ENCODE measurements around the gene MAB21L1.

The MAB21L1 gene

DNA sequence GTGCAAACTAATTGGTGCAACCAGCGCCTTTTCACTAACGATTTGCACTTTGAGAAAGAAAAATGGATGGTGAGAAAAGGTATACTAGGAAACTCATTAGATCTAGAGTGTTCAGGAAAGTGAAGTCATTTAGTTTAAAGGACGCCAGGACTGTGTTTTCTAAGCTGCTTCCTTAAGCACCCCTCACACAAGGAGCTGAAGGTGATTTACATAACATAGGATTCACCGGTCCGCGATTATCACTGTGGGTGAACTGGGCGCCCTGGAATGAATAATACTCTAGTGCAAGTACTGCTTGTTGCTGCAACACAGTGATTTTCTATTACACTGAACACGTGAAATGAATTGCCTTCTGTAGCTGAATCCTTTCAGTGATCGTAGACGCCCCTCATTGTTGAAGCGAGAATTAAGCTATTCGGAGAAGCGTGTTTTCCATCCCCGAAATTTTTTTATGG is 2.6 kb upstream of the MAB21L1 start:
- no peak for DNase-seq

DNA sequence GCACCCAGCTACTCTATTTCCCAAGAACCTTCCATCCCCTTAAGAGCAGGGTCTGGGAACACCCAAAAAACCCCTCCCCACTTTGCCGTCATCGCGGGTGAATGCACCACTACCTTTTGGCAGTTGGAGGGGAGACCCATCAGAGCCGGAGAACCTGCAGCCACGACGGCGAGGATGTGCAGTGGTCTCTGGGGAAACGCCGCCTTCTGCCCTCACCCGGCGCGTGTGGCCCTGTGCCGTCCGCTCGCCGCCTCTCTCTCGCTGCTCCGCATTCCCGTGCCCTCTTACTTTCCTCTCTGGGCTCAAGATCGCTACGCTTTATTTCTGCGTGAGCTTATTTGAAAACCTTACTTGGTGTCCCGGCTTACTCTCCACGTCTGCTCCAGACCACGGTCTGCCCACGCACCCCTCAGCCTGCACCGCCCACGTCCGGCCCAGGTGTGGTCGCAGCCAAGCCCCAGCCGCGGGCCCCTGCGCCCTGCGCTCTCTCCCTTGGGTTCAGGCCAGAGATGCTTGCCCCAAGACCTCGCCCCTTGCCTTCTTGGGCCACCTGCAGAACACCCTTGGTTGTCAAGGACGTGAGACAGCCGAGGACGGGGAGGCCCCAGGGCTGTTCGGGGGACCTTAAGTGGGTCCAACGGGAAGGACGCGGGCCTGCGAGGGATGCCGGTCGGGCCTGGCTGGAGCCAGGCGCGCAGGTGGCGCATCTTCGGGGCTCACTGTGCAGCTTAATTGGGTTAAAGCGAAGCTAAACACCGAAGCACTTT is 2.0 kb upstream of the MAB21L1 start:
- DNase-seq = no peak

DNA sequence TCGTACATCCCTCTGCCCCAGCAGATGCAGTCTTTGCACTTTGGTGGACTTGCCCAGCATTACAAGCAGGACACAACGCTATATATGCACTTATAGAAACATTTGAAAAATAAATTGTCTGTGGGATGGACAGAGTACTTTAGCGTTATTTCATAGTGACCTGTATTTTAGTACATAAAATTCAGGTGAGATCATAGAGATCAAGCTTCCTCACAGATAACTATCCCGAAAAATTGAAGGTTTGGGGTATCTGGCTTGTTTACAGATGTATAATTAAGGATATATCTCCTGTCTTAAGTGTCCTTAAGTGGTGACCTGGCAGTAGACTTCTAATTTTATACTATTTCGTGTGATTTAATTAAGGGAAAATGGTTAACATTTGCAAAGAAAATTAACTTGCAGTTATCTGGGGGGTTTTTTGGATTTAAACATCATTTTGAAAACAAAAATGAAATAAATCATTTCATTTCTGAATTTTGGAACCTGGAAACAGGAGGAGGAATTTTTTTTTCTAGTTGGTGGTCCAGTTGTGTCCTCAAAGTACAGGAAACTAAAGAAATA is 977 bp upstream of the MAB21L1 start:
- no peak for DNase-seq

DNA sequence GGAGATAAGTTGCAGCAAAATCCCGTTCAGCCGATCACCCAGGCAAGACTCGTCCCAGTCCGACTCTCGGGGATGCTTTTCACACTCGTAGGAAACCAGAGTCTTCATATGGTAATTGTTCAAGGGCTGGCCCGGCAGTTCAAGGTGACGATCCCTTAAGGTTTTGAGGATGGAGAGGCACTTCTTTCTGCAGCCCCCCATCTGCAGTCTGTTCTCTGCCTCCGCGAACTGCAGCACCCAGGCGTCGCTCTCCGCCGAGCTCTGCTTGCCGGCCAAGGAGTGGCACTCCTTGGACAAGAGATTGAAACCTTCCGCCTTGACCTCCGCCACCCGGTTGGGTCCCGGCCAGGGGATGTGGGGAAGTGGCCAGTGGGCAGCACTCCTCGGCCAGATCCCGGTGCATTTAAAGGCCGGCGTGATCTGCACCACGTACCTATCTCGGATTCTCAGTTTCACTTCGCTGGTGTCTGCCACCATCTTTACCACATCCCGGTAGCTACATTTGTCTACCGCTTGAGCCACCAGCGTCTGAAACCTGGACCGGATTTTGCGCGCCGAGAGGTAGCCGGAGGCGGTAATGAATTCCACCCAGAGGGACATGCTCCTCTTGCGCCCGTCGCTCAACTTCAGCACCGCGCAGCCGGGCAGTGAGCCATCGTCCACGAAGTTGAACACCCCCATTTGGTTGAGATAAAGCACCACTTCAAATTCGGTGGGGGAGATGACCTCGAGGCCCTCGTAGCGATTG is 1.1 kb downstream of the MAB21L1 start:
- DNase-seq = no peak

DNA sequence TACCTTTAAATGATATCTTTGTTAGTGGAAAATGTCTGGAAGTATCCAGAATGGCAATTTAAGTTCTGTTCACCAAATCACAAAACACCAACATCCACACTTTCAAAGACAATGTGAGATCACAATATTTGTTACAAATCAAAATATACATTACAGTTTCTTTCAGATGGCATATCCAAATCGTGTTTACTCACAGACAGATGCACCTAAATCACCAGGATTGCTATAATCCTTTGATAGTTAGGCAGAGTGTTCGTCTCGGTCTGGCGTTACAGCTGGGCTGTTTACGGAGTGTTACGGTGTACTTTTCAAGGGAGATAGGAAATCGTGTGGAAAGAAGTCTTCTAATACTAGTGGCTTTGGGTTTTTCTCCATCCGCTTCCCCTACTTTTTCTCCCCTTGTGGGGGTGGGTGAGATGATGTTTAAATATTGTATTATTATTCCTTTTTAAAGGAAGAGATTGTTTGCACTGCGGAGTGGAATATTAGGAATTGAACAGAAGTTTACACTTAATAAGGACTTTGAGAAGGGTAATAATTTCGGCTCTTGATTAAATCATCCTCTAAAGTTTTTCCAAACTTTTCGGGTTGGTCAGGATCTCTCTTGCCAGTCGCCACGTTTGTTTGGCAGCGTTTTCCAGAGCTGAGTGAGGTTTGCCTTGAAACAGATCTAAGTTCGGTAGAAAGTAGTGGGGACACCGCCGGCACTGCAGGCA is 1.8 kb downstream of the MAB21L1 start:
- DNase-seq = no peak

DNA sequence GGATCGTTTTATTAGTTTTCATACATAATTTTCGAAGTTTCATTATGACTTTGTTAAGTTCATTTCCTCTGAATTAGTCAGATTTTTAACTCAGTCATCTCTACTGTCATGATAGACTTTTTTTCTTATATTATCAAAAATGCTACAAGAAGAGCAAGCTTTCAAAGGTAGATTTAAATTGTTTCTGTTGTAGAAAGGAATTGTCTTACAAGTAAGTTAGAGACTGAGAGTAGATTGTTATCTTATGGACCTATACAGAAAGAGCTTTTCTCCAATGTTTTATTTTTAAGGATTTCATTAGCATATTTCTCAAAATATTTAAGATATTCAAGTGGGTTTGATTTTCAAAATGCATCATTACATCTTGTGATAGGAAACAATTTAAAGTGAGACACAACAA is 2.7 kb downstream of the MAB21L1 start:
- DNase-seq = no peak

DNA sequence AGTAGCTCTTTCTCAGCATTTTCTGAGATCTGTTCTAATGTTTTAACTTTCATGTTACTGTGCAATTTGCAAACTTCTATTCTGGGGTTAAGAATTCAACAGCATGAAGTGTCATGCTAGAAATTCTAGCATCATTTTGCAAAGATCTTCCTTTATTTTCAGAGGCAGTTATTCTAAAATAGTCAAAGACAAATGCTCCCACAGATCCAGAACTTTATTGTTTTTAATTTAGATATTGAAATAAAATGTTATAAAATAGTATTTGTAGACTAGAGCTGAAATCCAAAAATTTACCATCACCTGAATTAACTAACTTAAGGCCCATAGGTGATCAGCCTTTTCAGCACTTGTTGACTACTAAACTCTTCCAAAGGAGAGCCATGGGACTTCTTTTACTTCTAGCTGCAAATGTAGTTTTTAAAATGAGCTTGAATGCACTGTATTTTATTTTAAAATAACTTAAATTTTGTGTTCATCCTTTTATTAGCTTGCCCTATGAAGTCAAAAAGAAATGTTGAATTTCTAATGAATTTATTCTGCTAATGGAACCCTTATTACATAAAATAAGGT is 3.2 kb downstream of the MAB21L1 start:
- DNase-seq = no peak

DNA sequence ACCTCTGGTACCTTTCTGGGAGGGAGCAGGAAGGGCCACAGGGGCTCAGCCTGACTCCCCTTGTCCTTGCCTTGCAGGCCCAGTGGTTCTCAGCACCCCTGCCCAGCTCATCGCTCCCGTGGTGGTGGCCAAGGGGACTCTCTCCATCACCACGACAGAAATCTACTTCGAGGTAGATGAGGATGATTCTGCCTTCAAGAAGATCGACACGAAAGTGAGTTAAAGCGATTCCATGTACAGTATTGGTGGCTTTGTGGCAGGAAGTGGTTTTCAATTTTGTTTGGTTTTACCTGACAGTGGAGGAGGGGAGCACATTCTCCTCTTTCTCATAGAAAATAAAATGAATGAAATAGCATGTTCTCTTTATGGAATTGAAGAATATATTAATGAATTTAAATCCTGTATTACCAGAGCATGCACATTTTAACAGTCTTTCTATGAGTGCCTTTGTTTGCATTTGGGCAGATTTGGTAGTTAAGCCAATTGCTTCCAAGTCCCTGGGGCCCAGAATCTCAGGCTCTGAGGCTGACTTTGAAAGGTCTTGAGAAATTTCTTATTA is 4.1 kb downstream of the MAB21L1 start:
- DNase-seq = no peak

DNA sequence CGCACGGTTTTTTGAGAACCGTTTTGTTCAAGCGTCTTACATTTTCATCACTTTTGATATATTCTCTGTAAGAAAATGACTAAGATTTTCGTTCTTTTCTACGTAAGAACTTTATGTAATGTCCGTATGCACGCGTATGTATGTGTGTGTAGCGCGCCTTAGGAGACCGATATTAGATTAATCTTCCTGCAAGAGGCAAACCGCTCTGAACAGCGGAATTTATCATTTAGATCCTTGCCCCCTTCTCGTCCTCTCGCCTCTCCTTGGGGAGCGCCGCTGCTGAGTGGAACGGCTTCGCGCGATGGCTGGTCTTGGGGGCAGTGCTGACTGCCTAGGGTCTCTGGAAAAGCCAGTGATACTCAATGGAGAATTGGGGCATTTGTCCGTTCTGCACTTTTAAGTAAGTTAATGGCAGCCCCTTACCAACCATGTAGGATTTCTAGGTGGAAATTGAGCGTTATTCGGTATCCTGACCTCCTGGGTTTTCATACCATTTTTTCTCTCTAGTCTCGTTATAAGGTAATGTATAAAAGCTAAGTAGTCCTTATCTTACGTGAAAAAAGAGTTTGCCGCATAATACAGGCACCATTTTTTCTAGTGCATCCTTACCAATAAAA is 4.7 kb downstream of the MAB21L1 start:
- DNase-seq = no peak

DNA sequence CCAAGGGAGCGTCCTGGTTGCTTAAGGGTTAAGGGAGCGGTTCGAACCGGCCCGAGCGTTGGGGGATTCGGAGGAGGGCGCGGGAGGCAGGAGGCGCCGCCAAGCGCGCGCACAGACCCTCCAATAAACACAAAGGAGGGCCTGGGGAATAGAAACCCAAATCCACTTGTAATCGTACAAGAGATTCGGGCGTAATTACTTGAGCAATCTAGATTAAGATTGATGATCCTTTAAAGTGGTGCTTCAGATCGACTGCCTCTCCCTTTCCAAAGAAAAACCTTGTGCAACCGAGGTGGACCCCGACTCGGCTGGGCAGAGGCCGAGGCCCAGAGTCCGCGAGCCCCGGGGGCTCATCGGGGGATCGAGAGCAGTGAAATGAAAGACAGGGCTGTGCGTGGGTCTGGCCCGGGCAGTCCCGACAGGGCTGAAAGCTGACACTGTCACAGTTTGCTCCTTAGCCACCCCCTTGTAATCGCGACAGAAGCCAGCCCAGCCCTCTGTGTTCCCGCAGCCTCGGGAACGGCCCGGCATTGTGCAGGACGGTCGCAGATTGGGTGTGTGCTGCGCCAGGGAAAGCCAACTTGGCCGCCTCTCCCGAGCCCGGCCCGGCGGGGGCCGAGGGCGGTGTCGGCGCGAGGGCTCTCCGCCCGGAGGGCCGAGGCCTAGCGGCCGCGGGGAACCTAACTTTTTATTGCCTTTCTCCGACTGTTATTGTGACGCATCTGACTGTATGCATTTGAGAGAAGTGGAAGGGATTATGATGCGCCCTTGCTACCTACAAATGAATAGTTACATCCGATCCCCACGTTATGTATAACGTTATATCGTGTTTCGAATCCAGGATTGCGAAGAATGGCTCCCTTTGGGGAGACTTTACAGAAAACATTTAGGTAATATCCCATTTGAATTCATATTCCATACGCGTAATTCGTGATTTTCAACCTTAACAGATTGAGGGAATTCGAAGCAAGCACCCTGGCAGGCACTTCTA is 5.5 kb downstream of the MAB21L1 start:
- no peak for DNase-seq

DNA sequence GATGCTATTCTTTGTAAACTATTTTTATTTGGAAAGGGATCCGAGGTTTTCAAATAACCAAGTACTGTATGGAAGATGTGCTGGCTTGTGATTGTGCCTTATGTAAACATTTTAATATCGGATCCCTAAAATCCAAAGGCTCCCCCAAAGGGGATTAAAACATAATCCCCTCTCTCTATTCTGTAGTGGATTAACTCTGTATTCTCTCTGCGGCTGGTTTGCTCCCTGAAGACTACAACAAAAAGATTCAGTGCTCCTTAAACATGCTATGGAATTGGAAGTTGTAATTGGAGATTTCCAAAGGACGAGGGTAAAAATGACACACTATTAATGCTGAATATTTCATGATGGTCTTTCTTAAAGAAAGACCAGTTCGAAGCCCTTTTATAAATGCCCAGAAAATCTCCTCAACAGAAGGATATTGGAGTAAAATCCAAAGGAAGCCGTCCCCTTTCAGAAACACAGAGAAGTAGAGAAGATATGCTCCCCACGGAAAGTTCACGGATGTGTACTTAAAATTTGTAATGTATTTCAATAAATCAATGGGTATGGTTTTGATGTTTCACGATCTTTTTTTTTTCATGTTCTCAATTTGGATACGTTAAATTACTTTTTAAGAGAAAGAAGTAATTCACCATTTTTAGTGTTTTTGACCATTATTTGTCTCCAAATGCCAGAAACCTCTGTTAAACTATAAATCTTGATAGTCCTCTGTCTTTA is 6.5 kb downstream of the MAB21L1 start:
- DNase-seq = no peak

DNA sequence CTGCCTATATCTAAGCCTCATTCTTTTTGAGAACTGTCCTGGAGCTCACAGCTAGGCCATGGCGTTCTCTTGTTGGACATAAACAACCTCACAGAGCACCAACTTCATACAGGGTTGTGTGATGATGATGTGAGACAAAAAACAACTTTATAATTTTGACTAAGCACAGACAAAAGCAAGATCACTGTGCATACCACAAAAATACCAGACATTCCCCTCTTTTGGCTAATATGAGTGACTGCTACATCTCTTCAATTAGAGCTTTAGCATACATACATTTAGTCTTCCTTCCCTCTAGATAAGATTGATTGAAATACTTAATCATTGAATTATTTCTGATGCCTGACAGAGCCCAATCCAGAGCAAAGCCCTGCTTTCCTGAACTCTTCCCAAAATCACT is 8.3 kb downstream of the MAB21L1 start:
- DNase-seq = no peak

DNA sequence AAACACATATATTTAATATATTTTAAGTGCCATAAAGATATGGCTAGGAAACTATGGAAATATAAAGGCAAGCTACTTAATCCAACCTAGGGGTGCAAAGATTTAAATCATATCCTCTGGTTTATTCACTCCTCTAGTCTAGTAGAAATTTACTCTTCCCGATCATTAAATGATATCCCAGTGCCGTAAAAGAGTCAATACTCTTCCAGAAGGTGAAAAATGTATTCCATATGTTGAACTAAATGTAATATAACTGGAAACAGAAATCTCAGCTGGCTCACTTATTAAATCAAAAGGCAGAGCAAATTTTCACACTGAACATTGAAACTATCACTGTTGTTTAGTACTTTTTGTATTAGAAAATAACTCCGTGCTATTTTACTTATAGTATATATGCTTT is 11.1 kb downstream of the MAB21L1 start:
- no peak for DNase-seq

DNA sequence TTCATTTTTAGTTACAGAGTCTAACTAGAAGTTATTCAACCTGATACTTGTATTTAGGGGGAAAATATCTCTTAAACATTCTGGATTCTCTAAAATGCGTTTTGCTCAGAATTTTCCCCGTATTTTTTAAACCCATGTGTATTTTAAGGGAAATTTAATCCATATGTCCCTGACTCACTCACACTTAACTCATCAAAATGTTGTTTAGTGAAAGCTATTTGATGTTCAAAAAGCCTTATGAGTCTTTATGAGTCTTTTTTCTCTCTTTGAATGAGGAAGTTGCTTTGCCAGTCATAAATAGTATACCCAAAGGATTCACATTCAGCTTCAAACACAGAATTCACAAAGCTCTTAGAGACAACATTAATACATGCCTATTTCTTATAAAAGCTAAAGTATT is 16.4 kb downstream of the MAB21L1 start:
- DNase-seq = no peak

DNA sequence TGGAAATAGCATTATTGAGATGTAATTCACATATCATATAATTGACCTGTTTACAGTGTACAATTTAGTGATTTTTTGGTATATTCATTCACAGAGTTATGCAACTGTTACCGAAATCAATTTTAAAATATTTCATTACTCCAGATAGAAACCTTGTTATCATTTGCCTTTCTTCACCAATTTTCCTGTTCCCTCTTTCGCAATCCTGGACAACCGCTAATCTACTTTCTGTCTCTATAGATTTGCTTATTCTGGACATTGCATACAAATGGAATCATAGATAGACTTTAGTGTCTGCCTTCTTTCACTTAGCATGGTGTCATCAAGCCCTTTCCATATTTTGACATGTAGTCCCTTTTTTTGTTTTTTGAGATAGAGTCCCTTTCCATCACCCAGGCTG is 19.2 kb downstream of the MAB21L1 start:
- no peak for DNase-seq

DNA sequence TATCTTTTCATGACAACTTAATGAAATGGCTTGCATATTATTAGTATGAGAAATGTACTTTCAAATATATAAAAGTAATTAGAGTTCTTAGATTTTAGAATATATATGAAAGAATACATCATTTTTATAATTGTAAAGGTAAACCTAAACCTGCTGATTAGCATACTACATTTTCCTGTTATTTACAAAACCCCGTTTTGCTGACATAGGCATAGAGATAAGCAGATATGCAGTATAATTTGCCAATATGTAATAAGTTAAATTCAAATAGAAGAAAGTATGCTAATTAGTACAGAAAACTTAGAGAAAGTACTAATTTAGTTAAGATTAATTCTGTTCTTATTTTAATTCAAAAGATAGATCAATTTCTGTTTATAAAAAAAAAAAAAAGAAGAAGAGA is 21.5 kb downstream of the MAB21L1 start:
- DNase-seq = no peak

DNA sequence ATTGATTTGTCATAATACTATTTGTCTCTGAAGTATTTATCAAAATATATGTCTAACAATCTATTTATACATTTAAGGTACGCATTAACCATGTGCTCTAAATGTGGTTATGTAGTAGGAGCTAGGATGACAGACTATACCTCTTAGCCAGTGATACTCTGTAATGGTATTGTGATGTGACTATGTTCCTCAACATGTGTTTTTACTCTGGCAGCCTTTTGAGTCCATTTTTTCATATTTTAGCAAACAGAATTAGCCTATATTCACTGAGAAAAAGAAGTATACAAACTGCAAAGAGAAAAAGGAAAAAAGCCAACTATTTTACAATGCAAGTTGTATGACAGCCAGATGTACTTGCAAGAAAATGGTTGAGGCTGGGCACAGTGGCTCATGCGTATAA is 26.7 kb downstream of the MAB21L1 start:
- DNase-seq = no peak

DNA sequence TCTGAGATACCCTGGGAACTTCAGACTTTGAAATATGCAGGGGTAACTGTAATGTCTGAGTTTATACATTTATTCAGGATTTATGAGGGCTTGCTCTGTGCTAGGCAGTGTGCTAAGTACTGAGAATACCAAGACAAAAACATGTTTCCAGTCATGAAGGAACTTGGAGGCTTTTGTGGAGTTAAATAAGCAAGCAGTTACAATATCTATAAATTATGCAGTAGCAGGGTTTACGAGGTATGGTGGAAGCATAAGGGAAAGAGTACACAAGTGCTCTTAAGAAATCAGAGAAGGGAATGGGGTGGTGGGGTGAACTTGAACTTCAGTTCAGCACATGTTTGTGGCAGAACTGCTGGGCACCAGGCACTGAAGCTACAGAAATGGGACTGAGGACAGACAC is 28.0 kb downstream of the MAB21L1 start:
- no peak for DNase-seq

All from stimulated activated CD4-positive, alpha-beta T cell treated with anti-CD3 and anti-CD28 coated beads, Interleukin-1b, Interleukin-23, amount 100 ng/mL, for 48 hours (primary cell).